ENCODE data around the gene SAP30BP. TPM values are rescaled to one million over a fixed set of nuclear protein-coding genes. Genes with fewer than 3 reads are reported as not detected.

The SAP30BP gene
- total RNA-seq, 1 donor from 2014 or later, result 107 TPM

GRCh38 chr17:75623386-75623785 is 43.8 kb upstream of the SAP30BP start:
- no peak for TF ChIP-seq CTCF (conservative IDR thresholded peaks at IDR 0.05; ENCODE audit: low read depth, low read length)
- DNase-seq (ENCODE audit: low read depth), result no peak
- no peak overlapping the region for H3K4me3 ChIP-seq (ENCODE audit: low read depth, low read length)

GRCh38 chr17:75624021-75624420 is 43.1 kb upstream of the SAP30BP start:
- no peak for TF ChIP-seq CTCF (conservative IDR thresholded peaks at IDR 0.05; ENCODE audit: low read depth, low read length)
- H3K4me3 ChIP-seq (ENCODE audit: low read depth, low read length), result no peak overlapping the region
- DNase-seq (ENCODE audit: low read depth), result no peak

- no peak for TF ChIP-seq CTCF (conservative IDR thresholded peaks at IDR 0.05; ENCODE audit: low read depth, low read length)
- H3K4me3 ChIP-seq (ENCODE audit: low read depth, low read length), result no peak overlapping the region
- DNase-seq (ENCODE audit: low read depth), result no peak
These were observed 42.3 kb upstream of the SAP30BP start for GRCh38 chr17:75624714-75625345.

- no peak for DNase-seq (ENCODE audit: low read depth)
- TF ChIP-seq CTCF (conservative IDR thresholded peaks at IDR 0.05; ENCODE audit: low read depth, low read length), result peak; percentile 74
These were observed 41.2 kb upstream of the SAP30BP start for GRCh38 chr17:75625813-75626486.

GRCh38 chr17:75626496-75627038 is 40.6 kb upstream of the SAP30BP start:
- no peak for DNase-seq (ENCODE audit: low read depth)
- no peak for TF ChIP-seq CTCF (conservative IDR thresholded peaks at IDR 0.05; ENCODE audit: low read depth, low read length)
- H3K4me3 ChIP-seq (ENCODE audit: low read depth, low read length), result no peak overlapping the region

More at GRCh38 chr17:75625813-75626486, 41.2 kb upstream of the SAP30BP start:
- no peak overlapping the region for H3K4me3 ChIP-seq (ENCODE audit: low read depth, low read length)

GRCh38 chr17:75627094-75627493 is 40.0 kb upstream of the SAP30BP start:
- TF ChIP-seq CTCF (conservative IDR thresholded peaks at IDR 0.05; ENCODE audit: low read depth, low read length), result no peak
- H3K4me3 ChIP-seq (ENCODE audit: low read depth, low read length), result no peak overlapping the region
- DNase-seq (ENCODE audit: low read depth), result no peak

Measured in epithelial cell of proximal tubule (primary cell).